NCI-H526 (cell line): Measurements from ENCODE around the gene STK24.

ENCODE experiments used
- DNase-seq, 2 experiments: peaks; one replicate each; lab custom pipeline; 2025; lab: John Stamatoyannopoulos, UW

Gene STK24

GRCh38 chr13:98533912-98534311 is 43.0 kb downstream of the STK24 start:
- DNase-seq: no peak

DNA sequence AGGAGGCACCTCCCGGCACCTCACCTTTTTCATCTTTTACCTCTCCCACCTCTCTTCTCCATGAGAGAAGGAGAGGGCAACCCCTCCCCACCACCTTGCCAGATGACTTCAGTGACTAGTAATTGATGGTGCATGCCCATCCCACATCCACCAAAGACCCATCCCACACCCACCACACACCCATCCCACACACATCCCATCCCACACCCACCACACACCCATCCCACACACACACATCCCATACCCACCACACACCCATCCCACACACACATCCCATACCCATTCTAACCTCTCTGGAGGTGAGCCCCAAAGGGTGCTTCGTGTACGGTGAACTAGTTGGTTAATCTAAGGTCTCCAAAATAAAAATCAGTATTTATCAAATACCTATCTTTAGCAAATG is 44.7 kb downstream of the STK24 start:
- DNase-seq: no peak

DNA sequence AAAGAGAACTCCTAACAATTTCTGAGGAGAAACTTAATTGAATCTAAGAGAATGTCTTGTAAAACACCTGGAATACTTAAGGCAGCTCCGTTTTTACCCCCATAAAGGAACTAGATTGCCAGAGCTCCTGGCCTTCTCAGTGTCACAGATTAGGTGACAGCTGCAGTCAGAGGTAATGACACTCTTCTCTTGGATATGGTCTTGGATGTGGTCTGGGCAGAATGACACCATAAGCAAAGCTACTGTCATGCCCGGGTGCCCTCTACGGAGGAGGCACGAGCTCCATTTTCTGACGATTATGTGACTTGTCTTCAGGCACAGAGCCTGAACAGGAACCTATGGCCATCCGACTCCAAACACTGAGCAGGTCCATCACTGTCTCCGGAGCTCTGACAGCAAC is 46.7 kb downstream of the STK24 start:
- no peak for DNase-seq

DNA sequence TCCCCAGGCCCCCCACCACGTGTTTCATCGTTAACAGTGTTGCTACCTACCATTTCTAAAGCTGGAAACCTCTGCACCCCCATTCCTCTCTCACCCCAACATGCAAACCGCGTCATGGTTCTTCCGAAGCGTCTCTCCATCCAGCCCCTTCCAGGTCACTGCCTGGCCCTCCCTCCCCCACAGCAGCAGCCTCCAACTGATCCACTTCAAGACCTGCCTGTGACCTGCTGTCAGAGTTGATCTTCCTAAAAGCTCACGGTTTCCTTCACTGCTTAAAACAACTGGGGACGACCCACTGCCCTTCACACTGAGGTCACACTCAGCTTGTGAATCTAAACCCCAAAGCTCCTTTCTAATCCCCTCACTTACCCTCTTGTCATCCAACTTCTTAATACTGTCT is 47.7 kb downstream of the STK24 start:
- DNase-seq: no peak

GRCh38 chr13:98528663-98529064 is 48.2 kb downstream of the STK24 start:
- no peak for DNase-seq

GRCh38 chr13:98527526-98527925 is 49.4 kb downstream of the STK24 start:
- no peak for DNase-seq

DNA sequence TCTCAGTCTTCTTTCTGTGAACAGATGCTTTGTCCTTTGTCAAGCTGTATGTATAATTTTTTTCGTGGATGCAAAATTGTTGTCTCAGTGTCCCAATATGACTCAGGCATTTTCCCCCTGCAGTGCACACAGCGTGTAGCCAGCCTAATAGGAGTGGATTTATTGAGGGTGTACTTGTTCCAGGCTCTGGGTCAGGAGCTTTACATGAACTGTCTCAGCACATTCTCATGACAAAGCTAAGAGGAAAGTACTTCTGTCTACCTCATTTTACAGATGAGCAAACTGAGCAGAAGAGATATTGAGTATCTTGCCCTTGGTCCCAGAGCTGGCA is 50.8 kb downstream of the STK24 start:
- no peak for DNase-seq

DNA sequence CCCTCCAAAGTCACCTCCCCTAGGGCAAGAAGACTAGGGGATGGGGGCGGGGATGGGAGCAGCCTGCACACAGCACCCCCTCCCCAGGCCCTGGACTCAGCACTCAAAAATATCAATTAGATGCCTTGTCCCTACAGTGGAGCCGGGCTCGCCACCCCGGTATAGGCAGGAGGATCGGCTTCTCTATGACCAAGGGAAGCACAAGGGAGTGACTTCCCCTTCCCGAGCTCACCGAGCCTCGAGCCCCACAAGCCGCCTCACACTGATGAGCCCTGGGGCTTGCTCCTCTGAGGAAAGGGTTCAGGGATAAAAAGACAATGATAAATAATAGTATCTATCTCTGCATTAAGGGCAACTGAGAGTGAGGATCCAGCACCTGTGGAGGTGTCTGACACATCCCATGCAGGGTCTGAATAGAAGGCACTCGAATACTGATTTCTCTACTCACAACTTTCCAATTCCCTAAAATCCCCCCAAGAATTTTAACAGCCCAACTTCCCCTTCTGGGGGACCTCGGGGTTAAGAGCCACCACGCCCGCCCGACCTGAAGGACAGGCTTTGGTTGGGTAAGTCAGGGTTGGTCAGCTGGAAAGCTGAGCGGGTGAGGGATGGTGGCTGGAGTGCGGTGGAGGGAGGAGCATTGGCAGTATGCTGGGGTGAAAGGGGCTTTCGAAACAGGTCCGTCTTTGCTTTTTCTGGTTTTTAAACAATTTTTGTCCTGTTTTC is 51.3 kb downstream of the STK24 start:
- DNase-seq: no peak

GRCh38 chr13:98524793-98525192 is 52.1 kb downstream of the STK24 start:
- DNase-seq: no peak

DNA sequence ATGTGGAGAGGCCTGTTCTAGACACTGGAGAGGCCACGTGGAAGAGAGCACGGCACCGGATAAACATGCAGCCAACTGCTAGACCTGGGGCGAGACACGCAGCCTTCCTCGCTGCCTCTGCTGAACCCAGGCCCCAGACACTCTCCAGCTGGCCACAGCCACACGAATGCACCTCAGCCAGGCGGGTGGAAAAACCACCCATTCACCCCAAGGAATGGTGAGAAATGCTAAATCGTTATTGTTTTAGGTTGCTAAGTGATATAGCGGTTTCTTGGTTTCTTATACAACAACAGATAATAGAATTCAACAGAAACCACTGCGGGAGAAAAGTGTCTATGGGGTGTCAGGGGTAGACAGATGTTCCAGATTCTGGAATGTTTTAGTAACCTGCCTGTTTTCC is 52.5 kb downstream of the STK24 start:
- no peak for DNase-seq

- no peak for DNase-seq
These were observed 53.3 kb downstream of the STK24 start for GRCh38 chr13:98523455-98524102.

- no peak for DNase-seq
These were observed 54.5 kb downstream of the STK24 start for GRCh38 chr13:98522371-98522770.

GRCh38 chr13:98521461-98522247 is 55.3 kb downstream of the STK24 start:
- no peak for DNase-seq

GRCh38 chr13:98520674-98521449 is 56.0 kb downstream of the STK24 start:
- no peak for DNase-seq

GRCh38 chr13:98519976-98520375 is 56.9 kb downstream of the STK24 start:
- no peak for DNase-seq

DNA sequence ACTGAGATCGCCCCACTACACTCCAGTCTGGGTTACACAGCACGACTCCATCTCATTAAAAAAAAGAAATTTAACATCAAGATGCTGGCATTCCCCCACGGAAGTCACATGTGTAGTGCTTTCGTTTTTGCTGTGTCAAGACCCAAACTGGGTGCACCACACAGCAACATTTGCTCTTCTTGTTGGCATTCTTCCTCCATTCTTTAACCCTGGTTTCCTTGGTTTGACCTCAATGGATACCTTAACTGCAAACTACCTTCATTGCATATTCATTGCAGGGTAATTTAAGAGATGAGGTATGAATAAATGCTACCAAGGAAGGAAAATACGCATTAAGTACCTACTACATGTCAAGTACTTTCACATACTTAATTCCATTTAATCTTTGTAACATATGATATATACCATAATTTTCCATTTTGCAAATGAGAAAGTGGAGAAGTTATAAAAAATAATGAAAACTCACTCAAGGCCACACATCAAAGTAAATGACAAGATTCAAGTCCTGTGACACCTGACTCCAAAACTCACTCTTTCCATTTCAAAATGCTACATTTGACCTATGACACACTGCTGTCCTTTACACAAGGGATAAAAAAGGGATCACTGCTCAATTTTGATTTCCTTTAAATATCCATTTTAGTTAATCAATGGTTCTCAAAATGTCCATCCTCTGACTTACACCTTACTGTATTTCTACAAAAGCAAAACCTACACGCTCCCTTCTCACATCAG is 59.2 kb downstream of the STK24 start:
- DNase-seq: no peak

GRCh38 chr13:98515818-98516465 is 61.0 kb downstream of the STK24 start:
- DNase-seq: no peak

DNA sequence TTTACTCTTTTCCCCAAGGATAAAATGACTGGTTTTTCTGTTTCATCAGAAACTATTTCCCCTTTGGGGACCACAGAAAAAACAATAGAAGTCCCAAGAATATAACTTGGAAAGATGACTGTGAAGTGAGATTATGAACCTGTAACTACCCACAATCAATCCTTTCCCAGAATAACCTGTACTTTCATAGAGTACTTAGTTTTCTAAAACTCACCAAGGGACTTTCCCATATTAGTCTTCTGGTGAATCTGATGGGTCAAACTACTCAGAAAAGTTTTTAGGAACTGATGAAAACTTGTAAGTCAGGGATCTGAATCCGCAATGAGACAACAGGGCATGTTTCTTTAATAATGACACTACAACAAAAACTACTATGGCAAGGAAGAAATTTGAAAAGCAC is 62.6 kb downstream of the STK24 start:
- no peak for DNase-seq

- no peak for DNase-seq
These were observed 63.1 kb downstream of the STK24 start for GRCh38 chr13:98513837-98514236.

DNA sequence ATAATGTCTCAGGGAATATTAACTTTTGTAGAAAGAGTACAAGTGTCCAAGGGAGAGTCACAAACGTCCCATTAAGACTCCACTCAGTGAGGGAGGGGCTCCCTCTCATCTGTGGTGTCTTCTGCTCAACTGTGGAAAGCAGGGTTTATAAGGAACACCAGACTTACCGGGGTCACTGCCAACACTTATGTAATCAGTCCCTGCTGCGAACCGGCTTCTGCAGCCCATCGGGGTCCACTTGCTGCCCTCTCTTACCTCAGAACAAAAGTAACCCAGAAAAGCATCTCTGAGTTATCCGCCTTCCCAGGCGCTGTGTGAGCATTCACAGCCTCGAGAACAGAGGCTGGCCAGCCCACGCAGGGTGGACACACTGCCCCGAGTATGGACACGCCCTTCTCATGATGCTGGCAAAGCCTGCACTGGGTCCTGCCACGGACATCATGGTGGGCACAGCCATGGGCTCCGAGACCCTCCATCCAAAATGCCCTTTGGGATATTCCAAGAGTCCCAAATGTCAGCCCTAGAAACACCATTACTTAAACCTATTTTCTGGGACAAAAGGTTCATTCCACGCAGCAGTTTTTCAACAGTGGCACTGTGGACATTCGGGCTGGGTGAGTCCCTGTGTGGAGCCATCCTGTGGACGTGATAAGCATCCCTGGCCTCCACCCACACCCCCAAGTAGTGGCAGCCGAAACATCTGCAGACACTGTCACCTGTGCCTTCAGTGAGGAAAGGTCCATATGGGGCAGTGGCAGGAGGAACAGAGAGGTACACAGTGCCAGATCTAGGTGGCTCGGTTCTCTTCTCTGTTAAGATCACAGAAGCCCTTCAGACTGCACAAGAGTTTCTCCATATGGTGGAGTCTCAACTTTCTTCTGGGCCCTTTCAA is 63.9 kb downstream of the STK24 start:
- DNase-seq: no peak
